Suppressor macrophage (primary cell): ENCODE measurements around the gene PLEKHH3.
"Not testable (repeated sequence)": the region's sequence is repeated elsewhere in the genome, so short reads cannot be mapped to it uniquely, and the experiment has no call there.

Source experiments
- DNase-seq, 4 experiments: peaks; one replicate each; pipeline ENCODE4 v3.0.0-alpha.2; 2020 to 2022

Gene PLEKHH3

DNA sequence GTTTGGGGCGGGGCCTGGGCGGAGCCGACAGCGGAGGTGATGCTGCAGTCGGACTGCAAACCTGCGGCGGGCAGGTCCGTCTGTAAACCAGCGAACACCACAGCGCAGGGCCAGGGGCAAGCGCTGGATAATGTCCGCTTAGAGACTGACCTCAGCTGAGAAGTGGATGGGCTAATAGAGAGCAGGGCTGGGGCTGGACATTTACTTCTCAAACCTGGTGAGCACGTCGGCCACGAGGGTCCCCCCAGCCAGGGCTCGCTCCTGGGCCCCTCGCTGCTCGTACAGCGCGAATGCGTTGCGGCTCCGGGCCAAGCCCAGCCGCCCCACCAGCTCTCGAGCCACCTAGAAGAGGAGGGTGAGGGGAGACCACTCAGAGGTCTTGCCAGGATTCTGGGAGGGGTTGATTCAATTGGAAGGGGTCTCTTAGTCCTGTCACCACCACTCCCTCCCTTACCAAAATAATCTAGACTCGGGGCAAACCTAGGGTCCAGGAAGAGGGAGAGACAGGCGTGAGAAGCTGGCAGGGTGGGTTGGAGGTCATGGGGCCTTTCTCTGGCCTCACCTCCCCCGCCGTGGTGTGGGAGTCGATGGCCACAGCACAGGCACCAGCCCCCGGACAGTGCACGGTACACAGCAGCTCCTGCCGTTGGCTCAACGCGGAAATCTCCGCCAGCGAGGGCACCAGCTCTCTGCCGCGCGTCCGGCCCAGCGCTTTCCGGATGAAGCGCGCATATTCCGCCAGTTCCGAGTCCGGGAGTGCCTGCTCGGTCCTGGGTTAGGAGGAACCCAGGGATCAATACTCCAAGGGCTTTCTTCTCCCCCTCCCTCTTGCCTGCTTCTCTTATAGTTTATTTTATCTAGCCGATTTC, 5.8 kb downstream of the PLEKHH3 start:
- DNase-seq = peak in 2 of 4 experiments; percentile 23 to 38

DNA sequence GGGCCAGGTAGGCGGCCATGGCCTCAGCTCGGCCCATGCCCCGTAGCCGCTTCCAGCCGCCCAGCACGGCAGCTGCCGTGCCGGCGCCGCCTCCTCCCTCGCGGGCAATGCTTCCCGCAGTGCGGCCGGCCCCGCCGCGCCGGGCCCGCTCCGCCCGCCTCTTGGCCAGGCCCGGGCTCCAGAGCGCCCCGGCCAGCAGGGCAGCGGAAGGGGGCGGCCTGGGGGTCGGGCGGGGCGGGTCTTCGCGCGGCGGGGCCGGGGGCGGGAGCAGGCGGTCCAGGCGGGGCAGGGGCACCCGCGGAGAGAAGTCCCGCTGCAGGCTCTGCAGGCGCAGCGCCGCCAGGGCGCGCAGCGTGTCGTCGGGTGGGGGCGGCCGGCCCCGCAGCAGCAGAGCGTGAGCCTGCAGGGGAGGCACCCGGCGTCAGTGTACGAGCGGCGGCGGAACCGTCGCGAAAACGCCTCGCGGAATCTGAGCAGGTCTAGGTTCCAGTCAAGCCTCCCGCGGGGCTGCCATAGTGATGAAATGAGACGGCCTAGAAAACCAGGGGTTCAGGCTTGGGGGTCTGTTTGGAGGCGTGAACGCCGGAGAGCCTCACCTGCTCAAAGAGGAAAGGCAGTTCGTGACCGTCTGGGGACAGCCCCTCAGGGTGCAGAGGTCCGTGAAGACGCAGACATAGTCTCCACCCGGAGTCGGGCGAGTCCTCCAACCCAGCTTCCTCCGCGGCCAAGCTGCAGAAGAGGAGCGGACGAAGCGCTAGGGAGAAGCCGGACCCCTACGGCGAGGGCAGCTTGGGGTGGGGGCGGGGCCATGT, 6.6 kb downstream of the PLEKHH3 start:
- peak in 2 of 4 experiments; percentile 31 to 62 for DNase-seq

DNA sequence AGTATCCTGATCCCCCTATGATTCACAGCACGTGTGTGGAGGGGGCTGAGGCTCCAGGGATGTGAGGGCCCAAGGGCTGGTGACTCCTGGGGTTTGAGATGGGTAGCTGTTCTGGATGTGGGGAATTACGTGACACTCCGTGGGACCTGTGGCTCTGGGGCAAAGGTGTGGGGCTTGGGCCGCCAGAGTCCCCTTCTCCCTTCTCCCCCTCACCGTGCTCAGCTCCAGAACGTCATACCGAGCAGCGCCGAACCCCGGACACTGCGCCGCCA, 7.2 kb downstream of the PLEKHH3 start:
- no peak for DNase-seq

DNA sequence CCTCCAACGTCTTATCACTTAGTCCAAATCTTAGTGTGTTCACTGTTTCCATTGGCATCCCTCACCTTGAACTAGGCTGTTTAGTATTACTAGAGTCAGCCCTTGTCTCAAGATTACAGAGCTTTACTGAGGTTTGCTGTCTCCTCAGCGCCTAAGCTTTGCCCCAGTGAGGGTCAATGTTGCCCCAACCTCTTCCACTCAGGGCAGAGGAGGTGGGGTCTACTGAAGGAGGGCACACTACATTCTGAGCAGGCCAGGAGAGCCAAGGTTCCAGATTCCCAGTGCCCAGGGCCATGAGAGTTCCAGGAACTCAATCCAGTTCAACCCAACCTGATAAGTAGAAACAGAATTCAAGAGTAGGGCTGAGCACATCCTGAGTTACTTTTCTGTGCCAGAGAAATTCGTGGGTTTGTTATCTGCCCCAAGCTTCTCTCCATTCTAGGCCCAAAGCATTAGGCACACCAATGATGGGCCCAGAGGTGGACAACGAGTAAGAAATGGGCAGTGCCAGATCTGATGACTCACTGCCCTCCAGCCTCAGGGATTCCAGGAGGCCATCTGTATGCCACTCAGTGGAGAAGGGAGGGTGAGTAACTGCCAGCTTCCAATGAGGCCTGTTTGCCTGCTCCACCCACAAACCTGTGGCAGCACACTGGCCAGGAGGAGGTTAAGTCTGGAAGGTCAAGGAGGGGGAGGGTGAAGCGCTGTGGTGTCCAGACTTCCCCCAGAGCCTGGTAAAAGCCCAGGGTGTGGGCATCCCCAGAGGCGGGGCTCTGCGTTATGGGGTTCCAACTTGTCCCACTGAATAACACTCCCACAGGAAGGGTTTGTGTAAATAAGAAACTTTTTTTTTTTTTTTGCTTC, 9.5 kb downstream of the PLEKHH3 start:
- peak in 3 of 4 experiments; percentile 24 to 55 (median 32) for DNase-seq

DNA sequence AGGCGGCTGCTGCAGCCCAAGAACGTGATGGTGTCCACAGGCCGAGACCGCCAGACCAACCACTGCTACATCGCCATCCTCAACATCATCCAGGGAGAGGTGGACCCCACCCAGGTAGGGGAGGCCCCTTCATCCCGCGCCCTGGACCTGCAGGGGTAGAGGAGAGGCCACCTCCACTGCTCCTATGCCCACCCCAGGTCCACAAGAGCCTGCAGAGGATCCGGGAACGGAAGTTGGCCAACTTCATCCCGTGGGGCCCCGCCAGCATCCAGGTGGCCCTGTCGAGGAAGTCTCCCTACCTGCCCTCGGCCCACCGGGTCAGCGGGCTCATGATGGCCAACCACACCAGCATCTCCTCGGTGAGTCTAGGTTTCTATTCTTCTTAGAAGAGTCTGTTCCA, 10.7 kb downstream of the PLEKHH3 start:
- DNase-seq = not testable (repeated sequence)

DNA sequence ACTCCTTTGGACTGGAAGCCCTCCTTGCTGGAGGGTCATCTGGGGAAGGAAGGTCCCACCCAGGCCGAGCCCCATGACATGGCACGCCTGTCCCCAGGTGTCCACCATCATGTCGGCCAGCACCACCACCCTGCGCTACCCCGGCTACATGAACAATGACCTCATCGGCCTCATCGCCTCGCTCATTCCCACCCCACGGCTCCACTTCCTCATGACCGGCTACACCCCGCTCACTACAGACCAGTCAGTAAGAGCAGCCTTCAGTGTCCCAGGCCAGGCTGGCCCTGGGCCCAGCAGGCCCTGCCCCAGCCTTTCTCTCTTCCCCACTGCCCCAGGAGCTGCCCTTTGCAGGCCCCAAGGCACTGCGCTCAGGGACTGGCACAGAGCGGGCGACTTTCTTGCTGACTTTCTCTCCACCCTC, 11.2 kb downstream of the PLEKHH3 start:
- no peak for DNase-seq

DNA sequence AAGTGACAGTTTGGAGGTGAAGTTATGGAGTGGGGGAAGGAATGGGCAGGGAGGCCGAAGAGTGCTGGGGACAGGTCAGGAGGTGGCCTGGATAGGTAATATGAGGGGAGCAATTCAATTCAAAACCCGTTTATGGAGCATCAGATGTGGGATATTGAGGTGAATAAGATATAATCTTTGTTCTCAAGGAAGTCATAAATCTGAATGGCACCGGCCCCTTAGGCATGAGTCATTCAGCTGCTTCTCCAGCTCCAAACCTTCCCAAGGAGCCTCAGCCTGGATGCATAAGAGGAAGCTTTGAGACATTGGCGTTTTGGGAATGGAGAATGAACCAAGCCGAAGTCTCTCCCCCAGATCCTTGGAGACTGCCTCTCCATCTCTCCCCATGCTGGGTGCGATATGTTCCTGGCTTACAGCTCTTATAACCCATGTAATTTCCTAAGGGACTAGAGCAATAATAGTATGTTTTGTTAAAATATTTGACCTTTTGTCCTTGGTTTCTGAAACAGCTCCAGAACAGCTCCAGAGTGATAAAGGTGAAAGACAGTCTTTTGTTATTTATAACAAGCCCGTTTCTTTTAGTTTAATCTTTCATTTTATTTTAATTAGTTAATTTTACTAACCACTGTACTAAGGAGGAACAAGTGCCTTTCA, 16.0 kb downstream of the PLEKHH3 start:
- DNase-seq = no peak

DNA sequence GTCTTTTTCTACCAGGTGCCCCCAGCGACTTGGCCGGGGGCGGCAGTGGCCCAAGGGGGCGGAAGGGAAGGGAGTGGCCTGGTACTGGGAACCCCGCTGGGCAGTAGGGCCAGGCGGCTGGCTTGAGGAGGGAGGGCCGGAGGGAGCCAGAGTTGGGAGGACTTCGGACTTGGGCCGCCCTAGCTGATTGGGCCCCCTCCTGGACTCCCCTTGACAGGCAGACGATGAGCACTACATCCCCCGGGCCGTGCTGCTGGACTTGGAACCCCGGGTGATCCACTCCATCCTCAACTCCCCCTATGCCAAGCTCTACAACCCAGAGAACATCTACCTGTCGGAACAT, 16.9 kb downstream of the PLEKHH3 start:
- not testable (repeated sequence) for DNase-seq

DNA sequence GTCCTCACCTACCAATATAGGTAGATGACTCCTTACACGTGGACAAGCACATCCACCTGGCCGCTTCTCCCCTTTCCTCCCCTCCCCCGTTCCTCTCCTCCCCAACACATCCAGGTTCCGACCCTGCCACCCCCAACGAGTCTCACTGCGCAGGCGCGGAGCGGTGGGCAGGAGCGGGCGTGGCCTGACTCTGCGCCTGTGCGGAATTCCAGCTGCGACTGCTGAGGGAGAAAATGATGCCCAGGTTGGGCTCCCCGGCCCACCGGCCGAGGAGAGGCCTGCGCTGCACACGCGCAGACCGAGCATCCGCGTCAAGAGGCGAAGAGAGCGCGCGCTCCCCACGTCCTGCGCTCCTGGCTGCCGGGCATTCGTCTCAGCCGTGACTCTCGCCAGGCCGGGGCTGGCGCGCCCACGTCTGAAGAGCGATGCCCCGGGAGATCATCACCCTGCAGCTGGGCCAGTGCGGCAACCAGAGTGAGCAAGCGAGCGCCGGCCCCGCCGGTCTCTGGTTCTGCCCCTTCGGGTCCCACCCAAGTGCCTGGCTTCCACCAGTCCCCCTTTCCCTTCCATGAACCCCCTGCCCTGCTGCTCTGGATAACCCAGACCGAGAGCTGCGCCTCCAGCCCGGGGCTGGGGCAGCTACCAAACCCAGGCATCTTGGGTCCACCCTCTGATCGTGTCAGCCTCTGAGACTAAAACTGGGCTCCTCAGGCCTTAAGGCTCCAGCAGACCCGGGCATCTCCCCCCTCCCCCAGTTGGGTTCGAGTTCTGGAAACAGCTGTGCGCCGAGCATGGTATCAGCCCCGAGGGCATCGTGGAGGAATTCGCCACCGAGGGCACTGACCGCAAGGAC, 17.5 kb downstream of the PLEKHH3 start, which contains the start of gene TUBG2:
Gene TUBG2 (plus strand): TSS at position 206 of the 853 bp plus-strand sequence. CDS start 220 bp downstream, at position 426.
- peak; percentile 80 to 93 (median 87) for DNase-seq

DNA sequence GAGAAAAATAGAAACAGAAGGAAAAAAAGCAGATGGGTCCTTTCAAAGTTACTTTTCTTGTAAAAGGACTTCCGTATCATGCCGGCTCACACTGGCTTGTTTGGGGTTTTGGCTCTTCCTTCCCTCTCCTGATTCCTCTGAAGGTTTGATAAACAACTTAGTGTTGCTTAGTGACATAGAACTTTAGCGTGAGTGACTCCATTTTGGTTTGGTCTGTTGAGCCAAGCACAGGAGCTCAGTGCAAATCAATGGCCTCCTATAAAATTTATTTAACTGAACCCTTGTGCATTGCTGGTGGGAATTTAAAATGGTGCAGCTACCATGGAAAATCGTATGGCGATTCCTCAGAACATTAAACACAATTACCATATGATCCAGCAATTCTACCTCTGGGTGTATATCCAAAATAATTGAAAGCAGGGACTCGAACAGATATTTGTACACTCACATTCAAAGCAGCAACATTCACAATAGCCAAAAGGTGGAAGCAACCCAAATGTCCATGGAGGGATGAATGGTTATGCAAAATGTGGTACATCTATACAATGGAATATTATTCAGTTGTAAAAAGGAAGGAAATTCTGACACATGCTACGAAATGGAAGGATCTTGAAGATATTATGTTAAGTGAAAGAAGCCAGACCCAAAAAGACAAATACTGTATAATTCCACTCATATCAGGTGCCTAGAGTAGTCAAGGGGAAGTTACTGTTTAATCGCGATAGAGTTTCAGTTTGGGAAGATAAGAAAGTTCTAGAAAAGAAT, 18.8 kb downstream of the PLEKHH3 start:
- DNase-seq = no peak

DNA sequence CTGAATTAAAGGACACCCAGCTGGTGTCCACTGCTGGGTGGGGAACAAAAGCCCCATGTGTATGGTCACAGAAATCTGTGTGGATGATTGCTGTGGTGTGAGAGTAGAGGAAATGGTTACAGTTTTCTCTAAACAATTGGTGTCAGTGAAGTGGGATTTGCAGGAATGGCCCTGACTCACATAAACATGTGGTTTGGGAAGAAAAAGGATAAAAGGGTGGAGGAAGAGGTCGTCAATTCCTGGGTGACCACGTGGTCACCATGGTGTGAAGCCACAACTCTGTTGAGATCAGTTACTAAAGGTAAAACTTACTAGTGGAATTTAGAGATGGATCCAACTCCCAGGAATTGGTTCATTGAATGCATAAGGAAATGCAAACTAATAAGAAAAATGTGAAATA, 21.3 kb downstream of the PLEKHH3 start:
- DNase-seq = no peak

DNA sequence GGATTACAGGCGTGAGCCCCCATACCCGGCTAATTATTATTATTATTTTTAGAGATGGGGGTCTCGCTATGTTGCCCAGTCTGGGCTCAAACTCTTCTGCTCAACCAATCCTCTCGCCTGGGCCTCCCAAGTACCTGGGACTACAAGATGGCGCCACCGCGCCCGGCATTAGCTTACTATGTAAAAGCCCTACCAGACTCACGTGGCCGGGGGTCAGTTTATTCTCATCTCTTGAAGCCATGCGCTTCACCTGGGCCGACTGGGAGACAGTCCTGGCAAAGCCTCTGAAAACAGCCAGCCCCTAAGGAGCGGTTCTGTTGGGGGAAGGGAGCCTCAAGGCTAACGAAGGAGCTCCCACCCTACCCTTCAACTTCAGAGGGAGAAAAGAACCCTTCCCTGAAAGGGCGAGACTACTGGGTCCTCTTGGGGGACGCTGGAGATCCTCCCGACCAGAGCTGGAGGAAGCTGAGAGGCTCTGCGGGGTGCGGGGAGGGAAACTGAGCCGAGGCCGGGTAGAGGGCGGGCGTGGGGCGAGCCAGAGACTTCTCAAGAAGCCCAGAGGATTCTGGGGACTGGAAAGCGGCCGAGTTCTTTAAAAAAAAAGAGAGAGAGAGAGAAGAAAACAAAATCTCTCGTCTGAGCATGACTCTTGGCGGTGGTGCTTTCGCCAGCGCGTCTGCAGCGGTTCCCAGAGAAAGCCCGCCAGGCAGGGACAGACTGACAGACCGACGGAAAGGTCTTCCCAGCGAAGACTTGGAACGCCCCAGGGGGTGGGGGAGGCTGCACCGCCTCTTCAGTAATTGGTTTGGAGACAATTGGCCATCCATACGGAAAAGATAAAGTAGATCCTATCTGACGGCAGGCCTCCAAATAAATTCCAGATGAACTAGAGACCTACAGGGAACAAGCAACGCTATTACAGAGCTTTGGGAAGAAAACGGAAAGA, 23.3 kb downstream of the PLEKHH3 start:
- DNase-seq = peak in 1 of 4 experiments; percentile 18

DNA sequence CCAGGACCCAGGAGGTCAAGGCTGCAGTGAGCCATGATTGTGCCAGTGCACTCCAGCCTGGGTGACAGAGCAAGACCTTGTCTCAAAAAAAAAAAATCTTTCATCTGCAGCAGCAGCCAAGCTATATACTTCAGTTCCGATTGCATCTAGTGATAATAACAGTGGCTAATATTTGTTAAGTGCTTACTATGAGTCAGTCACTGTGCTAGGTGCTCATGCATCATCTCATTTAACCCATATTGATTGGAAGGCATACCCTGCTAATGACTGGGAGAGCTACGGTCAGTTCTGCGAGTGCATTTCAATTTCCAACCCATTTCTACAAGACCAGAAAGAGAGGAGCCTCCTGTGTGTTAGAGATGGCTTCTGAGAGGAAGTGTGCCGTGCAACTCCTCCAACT, 25.4 kb downstream of the PLEKHH3 start:
- no peak for DNase-seq

DNA sequence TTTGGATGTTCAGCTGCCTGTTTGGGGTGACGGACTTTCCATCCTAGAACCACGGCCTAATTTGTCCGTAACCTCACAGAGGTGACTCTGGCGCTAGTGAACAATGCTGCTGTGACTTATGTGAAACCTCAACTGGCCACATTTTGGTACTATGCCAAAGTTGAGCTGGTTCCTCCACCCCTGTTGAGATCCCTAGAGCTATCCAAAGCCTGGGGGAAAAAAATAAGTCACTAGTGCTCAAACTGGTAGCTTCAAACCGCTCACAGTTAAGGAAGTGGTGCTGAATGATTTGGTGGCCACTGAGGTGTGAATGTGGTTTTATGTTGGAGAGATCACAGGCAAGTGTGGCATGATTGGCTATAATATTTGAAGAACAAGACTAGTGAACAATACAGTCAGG, 29.0 kb downstream of the PLEKHH3 start:
- no peak for DNase-seq

DNA sequence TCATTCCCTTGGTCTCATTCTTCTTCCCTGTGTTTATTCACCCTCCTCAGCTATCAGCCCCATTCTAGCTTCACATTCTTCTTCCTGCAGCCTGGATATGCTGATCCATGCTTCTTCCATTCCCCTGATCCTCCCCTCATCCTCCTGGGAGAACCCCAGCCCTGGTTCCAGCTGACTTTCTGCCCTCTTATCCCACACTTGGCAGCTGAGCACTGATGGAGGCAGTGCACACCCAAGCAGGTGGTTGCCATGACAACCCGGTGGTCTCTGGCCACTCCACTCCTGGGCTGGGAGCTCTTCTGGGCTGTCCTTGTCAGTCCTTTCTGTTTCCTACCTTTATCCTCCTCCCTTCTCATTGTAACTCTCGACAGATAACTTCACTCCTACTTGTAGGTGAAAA, 34.5 kb downstream of the PLEKHH3 start:
- DNase-seq = no peak

DNA sequence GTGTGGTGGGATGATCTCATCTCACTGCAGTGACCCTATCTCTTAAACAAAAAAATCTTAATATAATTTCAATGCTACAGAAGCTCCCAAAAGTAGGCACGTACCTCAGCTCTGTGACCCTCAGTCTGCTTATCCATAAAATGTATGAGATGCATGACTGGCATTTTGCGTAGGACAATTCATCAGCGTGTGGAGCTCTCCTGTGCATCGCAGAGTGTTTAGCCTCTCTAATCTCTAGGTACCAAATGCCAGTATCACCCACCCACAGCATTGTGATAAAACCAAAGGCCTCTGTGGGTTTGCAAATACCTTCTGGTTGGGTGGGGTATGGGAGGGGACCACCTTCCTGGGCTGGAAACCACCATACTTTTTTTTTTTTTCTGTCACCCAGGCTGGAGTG, 36.7 kb downstream of the PLEKHH3 start:
- DNase-seq = no peak

DNA sequence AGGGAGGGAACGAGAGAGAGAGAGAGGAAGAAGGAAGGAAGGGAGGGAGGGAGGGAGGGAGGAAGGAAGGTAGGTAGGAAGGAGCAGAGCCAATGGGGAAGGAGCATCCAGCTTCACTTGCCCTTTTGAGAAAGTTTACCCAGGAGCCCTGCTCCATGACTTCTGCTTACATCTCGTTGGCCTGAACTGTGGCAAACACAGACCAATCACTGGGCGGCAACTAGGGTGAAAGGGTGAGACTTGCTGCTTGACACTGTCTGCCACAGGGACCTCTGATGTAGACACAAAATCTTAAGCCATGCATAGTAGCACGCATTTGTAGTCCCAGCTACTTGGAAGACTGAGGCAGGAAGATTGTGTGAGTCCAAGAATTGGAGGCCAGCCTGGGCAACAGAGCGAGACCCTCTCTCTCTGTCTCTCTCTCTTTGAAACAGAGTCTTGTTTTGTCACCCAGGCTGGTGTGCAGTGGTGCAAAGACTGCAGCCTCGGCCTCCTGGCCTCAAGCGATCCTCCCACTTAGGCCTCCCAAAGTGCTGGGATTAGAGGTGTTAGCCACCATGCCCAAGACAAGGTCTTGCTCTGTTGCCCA, 37.2 kb downstream of the PLEKHH3 start:
- no peak for DNase-seq

DNA sequence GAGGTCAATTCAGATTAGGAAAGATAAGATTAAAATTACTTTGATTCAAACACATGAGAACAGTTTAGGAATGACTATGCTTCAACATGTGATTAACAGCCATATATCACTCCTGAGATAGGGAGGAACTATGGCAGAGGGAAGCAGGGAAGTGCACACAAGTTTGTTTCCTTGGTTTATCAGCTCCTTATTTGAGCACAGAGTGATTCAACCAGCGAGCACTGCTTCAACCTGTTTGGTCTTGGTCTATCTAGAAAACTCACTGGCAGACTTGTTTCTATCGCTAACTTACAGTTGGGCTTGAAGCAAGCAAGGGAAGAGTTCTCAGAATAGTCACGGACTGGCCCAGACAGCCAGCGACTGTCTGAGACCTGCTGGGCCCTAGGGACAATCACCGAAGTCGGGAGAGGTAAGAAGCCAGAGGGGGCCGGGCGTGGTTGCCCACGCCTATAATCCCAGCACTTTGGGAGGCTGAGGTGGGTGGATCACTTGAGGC, 43.8 kb downstream of the PLEKHH3 start:
- no peak for DNase-seq
